GM18868 (cell line): ENCODE results near the gene ETV6.

Experiments used
- ATAC-seq: cut with Tn5 transposase; IDR thresholded peaks from one replicate; pipeline ENCODE4 v1.9.1; 2021; ENCODE audit warnings: mild to moderate bottlenecking, moderate library complexity; ENCODE audit not compliant: unreplicated experiment

The ETV6 gene

GRCh38 chr12:11755302-11755930, 105.9 kb downstream of the ETV6 start:
- no peak for ATAC-seq

GRCh38 chr12:11756022-11756421, 106.5 kb downstream of the ETV6 start:
- no peak for ATAC-seq

- ATAC-seq = no peak
Observed at GRCh38 chr12:11756523-11756922, 107.0 kb downstream of the ETV6 start.

GRCh38 chr12:11757095-11757494, 107.6 kb downstream of the ETV6 start:
- no peak for ATAC-seq

GRCh38 chr12:11757531-11757930, 108.1 kb downstream of the ETV6 start:
- no peak for ATAC-seq

- ATAC-seq = no peak
Observed at GRCh38 chr12:11758087-11758486, 108.6 kb downstream of the ETV6 start.

- peak; percentile 58 for ATAC-seq
Observed at GRCh38 chr12:11758510-11759493, 109.3 kb downstream of the ETV6 start.

- no peak for ATAC-seq
Observed at GRCh38 chr12:11759494-11759878, 110.0 kb downstream of the ETV6 start.

GRCh38 chr12:11759899-11760298, 110.4 kb downstream of the ETV6 start:
- no peak for ATAC-seq

GRCh38 chr12:11761869-11762567, 112.5 kb downstream of the ETV6 start:
- peak; percentile 43 for ATAC-seq

GRCh38 chr12:11762723-11763326, 113.4 kb downstream of the ETV6 start:
- ATAC-seq = peak; percentile 36

- ATAC-seq = no peak
Observed at GRCh38 chr12:11763760-11764520, 114.5 kb downstream of the ETV6 start.

GRCh38 chr12:11764837-11765236, 115.4 kb downstream of the ETV6 start:
- no peak for ATAC-seq

GRCh38 chr12:11765421-11765816, 115.9 kb downstream of the ETV6 start:
- no peak for ATAC-seq

GRCh38 chr12:11765817-11766794, 116.6 kb downstream of the ETV6 start:
- peak; percentile 68 for ATAC-seq

- ATAC-seq = no peak
Observed at GRCh38 chr12:11767029-11767724, 117.7 kb downstream of the ETV6 start.

GRCh38 chr12:11767798-11768197, 118.3 kb downstream of the ETV6 start:
- ATAC-seq = no peak

GRCh38 chr12:11768233-11768965, 118.9 kb downstream of the ETV6 start:
- ATAC-seq = no peak
